ENCODE data around the gene KLK4. TPM values are rescaled to one million over a fixed set of nuclear protein-coding genes. Genes with fewer than 3 reads are reported as not detected.

Gene KLK4
- total RNA-seq, 6 experiments from 2014 or later = not detected

DNA sequence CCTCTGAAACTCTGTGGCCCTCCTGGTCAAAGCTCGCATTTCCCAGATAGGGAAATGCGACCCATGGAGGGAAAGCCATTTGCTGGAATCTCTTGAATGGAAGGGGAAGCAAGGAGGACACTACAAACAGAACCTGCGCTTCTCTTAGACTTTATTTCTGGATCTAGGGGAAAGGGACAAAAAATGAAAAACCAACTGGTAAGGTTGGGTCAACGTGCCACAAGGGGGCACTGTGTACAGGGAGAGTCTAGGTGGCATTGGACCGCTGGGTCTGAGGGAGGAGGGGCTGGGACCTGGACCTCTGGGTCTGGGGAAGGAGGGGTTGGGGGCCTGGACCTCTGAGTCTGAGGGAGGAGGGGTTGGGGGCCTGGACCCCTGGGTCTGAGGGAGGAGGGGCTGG, 5.0 kb downstream of the KLK4 start:
- H3K27me3 Mint-ChIP-seq (ENCODE audit: insufficient read depth) = peaks cover 33% of the 10 kb centered on the region
- TF ChIP-seq CTCF (IDR thresholded peaks at IDR 0.05) = peak; percentile 64

GRCh38 chr19:50902640-50903039, 8.6 kb downstream of the KLK4 start:
- DNase-seq = no peak
- Mint-ChIP-seq H3K27ac (no peak overlapping the region), H3K9me3 (no peaks in the 10 kb centered on the region), H3K36me3 (ENCODE audit: low read depth) (no peaks in the 10 kb centered on the region), H3K4me1 (ENCODE audit: low read depth) (no peaks in the 10 kb centered on the region), H3K27me3 (ENCODE audit: insufficient read depth) (peaks cover 6% of the 10 kb centered on the region), H3K4me3 (no peak overlapping the region)
- TF ChIP-seq CTCF (IDR thresholded peaks at IDR 0.05) = no peak

More for the DNA sequence above, 5.0 kb downstream of the KLK4 start:
- Mint-ChIP-seq H3K4me1 (ENCODE audit: low read depth) (no peaks in the 10 kb centered on the region), H3K36me3 (ENCODE audit: low read depth) (no peaks in the 10 kb centered on the region), H3K9me3 (no peaks in the 10 kb centered on the region), H3K4me3 (no peak overlapping the region), H3K27ac (no peak overlapping the region)
- no peak for DNase-seq

GRCh38 chr19:50899569-50899968, 11.6 kb downstream of the KLK4 start:
- H3K36me3 Mint-ChIP-seq (ENCODE audit: low read depth) = no peaks in the 10 kb centered on the region
- DNase-seq = no peak
- TF ChIP-seq CTCF (IDR thresholded peaks at IDR 0.05) = no peak
- no peak overlapping the region for H3K4me3 Mint-ChIP-seq
- no peaks in the 10 kb centered on the region; the same call in 1 of the 2 replicates for H3K9me3 Mint-ChIP-seq
- H3K27me3 Mint-ChIP-seq (ENCODE audit: insufficient read depth) = peaks cover 7% of the 10 kb centered on the region
- H3K4me1 Mint-ChIP-seq (ENCODE audit: low read depth) = no peaks in the 10 kb centered on the region
- H3K27ac Mint-ChIP-seq = no peak overlapping the region

DNA sequence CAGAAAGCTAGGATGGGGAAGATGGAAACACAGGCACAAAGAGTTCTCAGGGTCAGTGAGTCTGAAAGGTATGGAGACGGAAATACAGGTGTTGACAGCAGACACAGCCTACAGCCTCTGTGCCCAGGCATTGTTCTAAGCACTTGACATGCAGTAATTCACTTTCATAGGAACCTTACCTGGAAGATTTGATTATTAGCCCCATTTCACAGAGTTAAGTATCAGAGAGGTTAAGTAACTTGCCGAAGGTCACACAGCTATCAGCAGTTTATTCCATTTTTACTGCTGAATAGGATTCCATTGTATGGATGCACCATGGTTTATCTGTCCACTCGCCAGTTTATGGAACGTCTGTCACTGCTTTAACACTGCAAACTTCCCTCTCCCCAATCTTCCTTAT, 13.2 kb downstream of the KLK4 start:
- H3K9me3 Mint-ChIP-seq = peaks cover 5% of the 10 kb centered on the region; the same call in 1 of the 2 replicates
- H3K4me1 Mint-ChIP-seq (ENCODE audit: low read depth) = no peaks in the 10 kb centered on the region
- no peak overlapping the region for H3K4me3 Mint-ChIP-seq
- no peak overlapping the region for H3K27ac Mint-ChIP-seq
- no peak for DNase-seq
- no peak for TF ChIP-seq CTCF (IDR thresholded peaks at IDR 0.05)
- peaks cover 6% of the 10 kb centered on the region for H3K27me3 Mint-ChIP-seq (ENCODE audit: insufficient read depth)
- H3K36me3 Mint-ChIP-seq (ENCODE audit: low read depth) = no peaks in the 10 kb centered on the region

DNA sequence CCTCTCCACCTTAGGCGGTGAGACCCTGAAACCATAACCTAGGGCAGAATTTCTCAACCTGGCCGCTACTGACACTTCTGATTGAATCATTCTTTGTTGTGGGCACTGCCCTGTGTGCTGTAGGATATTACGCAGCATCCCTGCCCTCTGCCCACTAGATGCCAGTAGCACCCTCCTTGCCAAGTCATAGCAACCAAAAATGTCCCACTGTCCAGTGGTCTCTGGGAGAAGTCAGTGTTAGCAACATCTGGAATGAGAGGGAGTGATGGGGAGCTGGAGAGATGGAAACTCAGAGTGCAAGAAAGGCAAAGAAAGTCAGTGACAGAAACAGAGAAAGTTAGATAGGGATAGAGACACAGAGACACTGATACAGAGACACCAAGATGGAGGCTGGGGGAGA, 13.6 kb downstream of the KLK4 start:
- Mint-ChIP-seq H3K27me3 (ENCODE audit: insufficient read depth) (peaks cover 4% of the 10 kb centered on the region), H3K9me3 (peaks cover 5% of the 10 kb centered on the region; the same call in 1 of the 2 replicates), H3K27ac (no peak overlapping the region), H3K4me3 (no peak overlapping the region), H3K4me1 (ENCODE audit: low read depth) (no peaks in the 10 kb centered on the region), H3K36me3 (ENCODE audit: low read depth) (no peaks in the 10 kb centered on the region)
- no peak for TF ChIP-seq CTCF (IDR thresholded peaks at IDR 0.05)
- DNase-seq = no peak

DNA sequence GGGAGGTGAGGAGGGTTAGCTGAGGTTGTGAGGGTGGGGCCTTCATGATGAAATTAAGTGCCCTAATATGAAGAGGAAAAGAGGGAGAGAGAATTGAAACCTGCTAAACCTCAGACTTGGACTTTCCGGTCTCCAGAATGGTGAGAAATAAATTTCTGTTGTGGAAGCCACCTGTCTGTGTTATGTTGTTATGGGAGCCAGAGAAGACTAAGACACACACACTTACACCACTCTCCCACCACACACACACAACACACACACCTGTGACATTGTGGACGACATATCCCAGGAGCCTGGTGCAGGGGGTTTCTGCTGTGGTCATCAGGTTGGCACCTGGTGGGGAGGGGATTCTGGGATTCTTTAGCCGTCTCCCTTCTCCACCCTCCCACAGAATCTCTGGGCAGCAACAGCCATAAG, 14.0 kb downstream of the KLK4 start:
- peaks cover 9% of the 10 kb centered on the region; the same call in 1 of the 2 replicates for H3K9me3 Mint-ChIP-seq
- DNase-seq = no peak
- no peak for TF ChIP-seq CTCF (IDR thresholded peaks at IDR 0.05)
- H3K4me1 Mint-ChIP-seq (ENCODE audit: low read depth) = no peaks in the 10 kb centered on the region
- peaks cover 4% of the 10 kb centered on the region for H3K27me3 Mint-ChIP-seq (ENCODE audit: insufficient read depth)
- H3K4me3 Mint-ChIP-seq = no peak overlapping the region
- H3K27ac Mint-ChIP-seq = no peak overlapping the region
- no peaks in the 10 kb centered on the region for H3K36me3 Mint-ChIP-seq (ENCODE audit: low read depth)
